ENCODE results near the gene STX17. TPM values are rescaled to one million over a fixed set of nuclear protein-coding genes. Genes with fewer than 3 reads are reported as not detected.

STX17 gene
- total and polyA plus RNA-seq, 2 donors (not counting 3 experiments of a cell fraction or from before 2014, with no cell fraction given), result 5.3 to 17.6 TPM

DNA sequence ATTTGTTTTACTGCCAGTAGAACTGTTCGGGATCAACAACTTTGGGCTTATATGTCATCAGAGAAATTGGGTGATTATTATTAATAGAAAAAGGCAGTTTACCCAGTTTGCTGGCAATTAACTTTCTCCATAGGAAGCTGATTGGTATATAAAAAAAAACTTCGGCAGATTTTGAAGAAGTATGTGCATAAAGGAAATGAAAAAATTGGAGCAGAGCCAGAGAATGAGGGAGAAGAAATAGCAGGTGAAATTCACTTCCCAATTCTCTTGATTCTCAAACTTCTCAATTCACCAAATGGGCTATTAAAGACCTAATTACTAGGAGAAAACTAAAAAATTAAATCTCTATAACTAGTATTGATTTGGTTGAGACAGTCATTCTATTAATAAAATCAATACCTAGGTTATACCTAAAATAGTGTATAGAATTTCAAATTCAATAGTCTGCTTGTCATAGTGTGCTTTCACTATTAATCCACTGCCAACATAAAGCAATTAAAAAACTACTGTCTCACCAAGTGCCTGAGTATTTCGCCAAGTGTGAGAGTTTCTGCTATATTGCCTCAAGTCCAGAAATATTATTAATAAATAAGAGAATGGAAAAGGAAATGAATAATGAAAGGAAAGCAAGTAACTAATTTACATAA, 47.5 kb downstream of the STX17 start:
- CTCF ChIA-PET, result no interaction called here
- Histone ChIP-seq H2AFZ (ENCODE audit: low read depth, low read length) (no peak overlapping the region), H3K27ac (ENCODE audit: insufficient read depth, low read depth, low read length) (no peak overlapping the region), H3K9me3 (replicated peaks; ENCODE audit: control insufficient read depth, insufficient read depth, low read length) (no peaks in the 10 kb centered on the region), H4K20me1 (replicated peaks; ENCODE audit: control insufficient read depth, extremely low read depth, insufficient read depth, low read length) (no peaks in the 10 kb centered on the region), H3K4me2 (ENCODE audit: insufficient read depth, low read length) (no peak overlapping the region), H3K79me2 (ENCODE audit: control insufficient read depth, insufficient read depth, low read length) (no peaks in the 10 kb centered on the region), H3K36me3 (ENCODE audit: control insufficient read depth in 2 of 2, extremely low read depth in 1 of 2, insufficient read depth in 2 of 2, low read length in 2 of 2) (no peaks in the 10 kb centered on the region), H3K9ac (replicated peaks; ENCODE audit: extremely low read depth, insufficient read depth, low read length) (no peak overlapping the region), H3K27me3 (ENCODE audit: control insufficient read depth in 2 of 2, insufficient read depth in 2 of 2, low read length in 2 of 2) (no peaks in the 10 kb centered on the region), H3K9me1 (replicated peaks; ENCODE audit: control insufficient read depth, extremely low read depth, insufficient read depth, low read length) (no peaks in the 10 kb centered on the region), H3K4me3 (replicated peaks in 1 of 3; ENCODE audit: insufficient read depth in 1 of 3, low read depth in 1 of 3, low read length in 3 of 3) (no peak overlapping the region), H3K4me1 (ENCODE audit: control insufficient read depth, extremely low read depth, insufficient read depth, low read length) (peaks cover 2% of the 10 kb centered on the region)
- no TSS peak for BruUV-seq (replicated peaks)
- POLR2A ChIA-PET, result no interaction called here
- intact Hi-C loops (cut with micrococcal nuclease) (no loop called here), dilution Hi-C loops (cut with MboI; ENCODE audit: extremely low pct_ligation_motif_present, low sequenced_read_pairs) (no loop called here)
- TF ChIP-seq JUN (IDR thresholded peaks at IDR 0.05; ENCODE audit: borderline replicate concordance, insufficient read depth, insufficient read length, low read depth) (no peak), EZH2 (IDR thresholded peaks at IDR 0.05; ENCODE audit: borderline replicate concordance, low read depth, low read length, severe bottlenecking) (no peak), POLR2AphosphoS5 (IDR thresholded peaks at IDR 0.05; ENCODE audit: insufficient read depth, low read depth, low read length) (no peak), MYC (IDR thresholded peaks at IDR 0.05; ENCODE audit: low read depth, low read length) (no peak), FOS (IDR thresholded peaks at IDR 0.05; ENCODE audit: borderline replicate concordance, insufficient read depth, low read length) (no peak), POLR2A (IDR thresholded peaks at IDR 0.05; ENCODE audit: low read depth, low read length) (no peak), GATA2 (IDR thresholded peaks at IDR 0.05; ENCODE audit: insufficient read depth, insufficient read length, low read depth, low read length) (no peak)
- TF ChIP-seq, protein P1, sequence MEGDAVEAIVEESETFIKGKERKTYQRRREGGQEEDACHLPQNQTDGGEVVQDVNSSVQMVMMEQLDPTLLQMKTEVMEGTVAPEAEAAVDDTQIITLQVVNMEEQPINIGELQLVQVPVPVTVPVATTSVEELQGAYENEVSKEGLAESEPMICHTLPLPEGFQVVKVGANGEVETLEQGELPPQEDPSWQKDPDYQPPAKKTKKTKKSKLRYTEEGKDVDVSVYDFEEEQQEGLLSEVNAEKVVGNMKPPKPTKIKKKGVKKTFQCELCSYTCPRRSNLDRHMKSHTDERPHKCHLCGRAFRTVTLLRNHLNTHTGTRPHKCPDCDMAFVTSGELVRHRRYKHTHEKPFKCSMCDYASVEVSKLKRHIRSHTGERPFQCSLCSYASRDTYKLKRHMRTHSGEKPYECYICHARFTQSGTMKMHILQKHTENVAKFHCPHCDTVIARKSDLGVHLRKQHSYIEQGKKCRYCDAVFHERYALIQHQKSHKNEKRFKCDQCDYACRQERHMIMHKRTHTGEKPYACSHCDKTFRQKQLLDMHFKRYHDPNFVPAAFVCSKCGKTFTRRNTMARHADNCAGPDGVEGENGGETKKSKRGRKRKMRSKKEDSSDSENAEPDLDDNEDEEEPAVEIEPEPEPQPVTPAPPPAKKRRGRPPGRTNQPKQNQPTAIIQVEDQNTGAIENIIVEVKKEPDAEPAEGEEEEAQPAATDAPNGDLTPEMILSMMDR (IDR thresholded peaks at IDR 0.05; ENCODE audit: extremely low read depth in 1 of 2, insufficient read depth in 1 of 2, low read depth in 1 of 2, low read length in 2 of 2), result no peak
- TF ChIP-seq, protein P2, sequence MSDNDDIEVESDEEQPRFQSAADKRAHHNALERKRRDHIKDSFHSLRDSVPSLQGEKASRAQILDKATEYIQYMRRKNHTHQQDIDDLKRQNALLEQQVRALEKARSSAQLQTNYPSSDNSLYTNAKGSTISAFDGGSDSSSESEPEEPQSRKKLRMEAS (IDR thresholded peaks at IDR 0.05; ENCODE audit: insufficient read depth, insufficient read length), result no peak
- no peak for FAIRE-seq
- no peak for DNase-seq (ENCODE audit: low read depth, low spot score)
